Activated CD8-positive, alpha-beta memory T cell treated with anti-CD3 and anti-CD28 coated beads, Interleukin-2, amount 50 U/mL, for 24 hours (primary cell): ENCODE measurements around the gene CLEC18A.
"Not testable (repeated sequence)": the region's sequence is repeated elsewhere in the genome, so short reads cannot be mapped to it uniquely, and the experiment has no call there.

ENCODE experiments used
- DNase-seq: peaks from one replicate; pipeline ENCODE4 v3.0.0-alpha.2; 2020; ENCODE audit errors: extremely low read depth

Gene CLEC18A

DNA sequence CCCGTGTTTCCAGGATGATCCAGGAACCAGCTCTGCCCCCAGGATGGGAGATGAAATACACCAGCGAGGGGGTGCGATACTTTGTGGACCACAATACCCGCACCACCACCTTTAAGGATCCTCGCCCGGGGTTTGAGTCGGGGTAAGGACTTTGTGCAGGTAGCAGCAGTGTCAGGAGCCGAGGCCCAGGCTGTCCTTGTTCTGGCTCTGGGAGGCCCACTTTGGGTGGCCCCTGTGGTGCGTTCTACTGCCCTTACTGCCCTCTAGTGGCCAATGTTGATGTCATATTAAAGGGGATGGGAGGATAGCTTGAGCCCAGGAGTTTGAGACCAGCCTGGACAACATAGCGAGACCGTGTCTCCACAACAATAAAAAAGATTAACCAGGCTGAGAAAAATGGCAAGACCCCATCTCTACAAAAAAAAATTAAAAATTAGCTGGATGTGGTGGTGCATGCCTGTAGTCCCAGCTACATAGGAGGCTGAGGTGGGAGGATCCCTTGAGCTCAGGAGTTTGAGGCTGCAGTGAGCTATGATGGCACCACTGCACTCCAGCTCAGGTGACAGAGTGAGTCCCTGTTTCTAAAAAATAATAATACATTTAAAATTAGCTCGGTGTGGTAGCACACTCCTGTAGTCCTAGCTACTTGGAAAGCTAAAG is 20.9 kb upstream of the CLEC18A start:
- no peak for DNase-seq

DNA sequence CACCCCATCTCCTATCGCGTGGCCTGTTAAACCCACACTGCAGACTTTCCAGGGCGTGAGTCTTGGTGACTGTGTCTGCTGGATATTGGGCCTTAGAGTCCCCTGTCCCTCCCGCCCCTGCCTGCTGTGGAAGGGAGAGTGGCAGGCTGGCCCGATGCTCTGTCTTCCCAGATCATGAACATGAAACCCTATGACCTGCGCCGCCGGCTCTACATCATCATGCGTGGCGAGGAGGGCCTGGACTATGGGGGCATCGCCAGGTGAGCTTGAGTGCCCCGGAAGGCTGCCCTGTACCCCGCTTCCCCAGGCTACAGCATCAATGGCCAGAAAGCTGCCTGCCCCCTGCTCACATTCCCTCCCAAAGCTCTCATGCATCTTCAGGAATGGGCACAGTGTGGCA is 19.5 kb upstream of the CLEC18A start:
- DNase-seq, result no peak

- no peak for DNase-seq
Observed at GRCh38 chr16:69932228-69932627, 18.9 kb upstream of the CLEC18A start.

GRCh38 chr16:69932691-69933392 is 18.3 kb upstream of the CLEC18A start:
- no peak for DNase-seq

GRCh38 chr16:69934044-69934443 is 17.1 kb upstream of the CLEC18A start:
- no peak for DNase-seq

DNA sequence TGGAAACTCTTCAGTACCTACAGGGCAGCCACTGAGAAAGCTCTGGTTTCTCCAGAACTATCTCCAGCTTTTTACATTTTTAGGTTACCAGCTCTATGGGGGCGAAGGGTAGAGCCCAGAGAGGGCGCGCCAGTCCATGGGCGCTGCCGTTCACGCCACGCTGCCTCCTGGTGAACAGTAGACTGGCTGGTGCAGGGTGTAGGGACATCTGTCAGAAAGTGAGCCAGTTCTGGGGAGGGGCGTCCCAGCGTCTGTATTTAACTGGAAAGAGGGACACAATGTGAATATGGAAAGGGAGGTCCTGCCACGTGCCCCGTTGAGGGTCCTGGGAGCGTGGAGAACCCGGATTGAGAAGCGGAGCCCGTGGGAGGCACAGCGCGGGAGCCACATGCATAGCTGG is 16.4 kb upstream of the CLEC18A start:
- DNase-seq, result no peak

DNA sequence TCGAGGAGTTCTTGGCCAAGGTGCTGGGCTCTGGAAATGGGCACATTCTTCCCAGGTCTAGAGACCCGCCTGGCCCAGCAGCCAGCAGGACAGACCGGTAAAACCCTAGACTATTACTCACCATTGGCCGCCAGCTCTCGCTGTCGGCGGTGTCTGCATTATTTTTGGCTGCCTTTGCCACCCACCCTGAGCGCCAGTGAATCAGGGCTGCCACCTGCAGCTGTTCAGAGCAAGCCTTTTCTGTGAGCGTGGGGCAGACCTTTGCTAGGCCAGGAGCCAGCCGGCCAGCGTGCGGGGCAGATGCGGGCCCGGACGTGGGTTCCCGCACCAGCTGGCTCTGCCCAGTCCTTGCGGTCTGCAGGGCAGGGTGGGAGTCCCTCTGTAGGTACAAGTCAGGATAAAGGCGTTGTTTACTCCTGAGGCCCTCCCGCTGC is 15.8 kb upstream of the CLEC18A start:
- DNase-seq, result no peak

- DNase-seq, result no peak
Observed at GRCh38 chr16:69935740-69936139, 15.4 kb upstream of the CLEC18A start.

DNA sequence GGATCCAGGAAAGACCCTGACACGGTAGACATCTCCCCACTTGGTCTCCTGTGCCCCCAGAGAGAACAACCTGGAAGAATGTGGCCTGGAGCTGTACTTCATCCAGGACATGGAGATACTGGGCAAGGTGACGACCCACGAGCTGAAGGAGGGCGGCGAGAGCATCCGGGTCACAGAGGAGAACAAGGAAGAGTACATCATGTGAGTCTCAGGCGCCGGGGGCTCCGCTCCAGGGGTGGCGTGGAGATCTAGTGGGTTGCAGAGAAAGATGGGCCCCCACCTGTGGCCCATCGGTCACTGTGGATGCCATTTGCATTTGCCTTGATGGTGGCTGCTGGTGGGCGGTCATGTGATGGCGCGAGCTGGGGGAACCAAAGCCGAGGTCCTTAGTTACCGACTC is 14.9 kb upstream of the CLEC18A start:
- DNase-seq, result no peak

DNA sequence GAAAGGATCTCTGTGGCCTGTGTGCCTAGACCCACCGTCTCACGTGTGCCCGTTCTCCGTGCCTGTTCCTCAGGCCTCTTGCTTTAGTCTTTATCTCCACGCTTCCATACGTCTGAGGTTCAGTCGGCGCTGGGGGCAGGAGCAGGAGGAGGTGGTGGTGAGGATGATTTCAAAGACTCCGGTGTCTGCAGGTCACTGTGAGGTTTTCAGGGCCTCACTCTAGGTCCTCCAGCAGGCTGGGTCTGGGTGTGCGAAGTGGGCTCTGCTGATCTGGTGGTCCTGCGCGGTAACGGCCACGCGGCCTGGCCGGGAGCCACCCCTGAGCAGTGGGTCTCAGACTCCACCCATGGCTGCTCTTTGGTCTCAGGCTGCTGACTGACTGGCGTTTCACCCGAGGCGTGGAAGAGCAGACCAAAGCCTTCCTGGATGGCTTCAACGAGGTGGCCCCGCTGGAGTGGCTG is 14.4 kb upstream of the CLEC18A start:
- no peak for DNase-seq

GRCh38 chr16:69937465-69937951 is 13.6 kb upstream of the CLEC18A start:
- DNase-seq, result no peak

- no peak for DNase-seq
Observed at GRCh38 chr16:69938981-69939820, 11.9 kb upstream of the CLEC18A start.

GRCh38 chr16:69939821-69940585 is 11.1 kb upstream of the CLEC18A start:
- DNase-seq, result no peak

DNA sequence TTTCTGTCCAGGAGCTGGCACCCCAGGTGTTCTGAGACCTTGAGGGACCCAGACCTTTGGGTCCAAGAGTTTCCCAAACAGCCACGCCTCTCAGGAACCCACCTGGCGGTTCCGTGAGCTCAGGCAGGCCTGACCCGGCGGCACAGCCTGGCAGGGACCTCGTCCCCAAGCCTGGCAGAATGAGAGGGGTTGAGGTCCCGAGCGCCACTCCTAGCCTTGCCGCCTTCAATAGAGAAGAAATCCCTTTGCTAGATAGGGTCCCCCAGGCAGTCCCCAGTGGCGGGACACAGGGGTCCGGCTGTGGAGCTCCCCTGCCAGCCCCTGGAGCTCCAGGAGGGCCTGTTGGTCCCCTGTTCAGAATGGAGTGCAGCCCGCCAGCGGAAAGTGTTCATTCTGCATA is 10.5 kb upstream of the CLEC18A start:
- no peak for DNase-seq

GRCh38 chr16:69941251-69942098 is 9.7 kb upstream of the CLEC18A start:
- no peak for DNase-seq

GRCh38 chr16:69942099-69942491 is 9.0 kb upstream of the CLEC18A start:
- no peak for DNase-seq

- no peak for DNase-seq
Observed at GRCh38 chr16:69942627-69943170, 8.4 kb upstream of the CLEC18A start.

DNA sequence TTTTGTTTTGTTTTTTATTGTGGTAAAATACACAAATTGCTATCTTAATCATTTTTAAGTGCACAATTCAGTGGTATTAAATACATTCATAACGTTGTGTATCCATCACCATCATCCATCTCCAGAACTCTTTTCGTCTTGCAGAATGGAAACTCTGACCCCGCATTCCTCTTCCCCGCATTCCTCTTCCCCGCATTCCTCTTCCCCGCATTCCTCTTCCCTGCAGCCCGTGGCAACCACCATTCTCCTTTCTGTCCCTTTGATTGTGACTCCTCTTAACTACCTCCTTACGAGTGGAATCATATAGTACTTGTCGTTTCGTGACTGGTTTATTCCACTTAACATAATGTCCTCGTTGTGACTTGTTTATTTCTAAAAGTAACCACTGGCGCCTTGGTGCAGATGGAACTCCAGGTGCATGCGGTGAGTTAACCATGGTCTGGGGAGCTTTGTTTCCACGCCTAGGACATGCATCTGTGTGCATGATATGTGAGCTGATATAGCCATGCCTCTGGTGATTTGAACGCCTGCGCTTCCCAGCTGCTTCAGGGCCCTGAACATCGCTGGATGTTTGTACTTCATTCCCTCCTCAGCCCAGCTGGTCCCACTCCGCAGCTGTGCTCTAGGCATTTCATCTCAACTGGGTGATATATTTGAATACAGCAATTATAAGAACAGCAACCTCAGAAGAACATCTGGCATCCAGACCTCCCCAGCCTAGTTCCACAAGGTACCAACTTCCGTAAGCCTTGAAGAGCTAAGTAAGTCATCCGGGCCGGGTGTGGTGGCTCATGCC is 7.7 kb upstream of the CLEC18A start:
- not testable (repeated sequence) for DNase-seq

GRCh38 chr16:69950411-69950810 is 723 bp upstream of the CLEC18A start:
- DNase-seq, result not testable (repeated sequence)

GRCh38 chr16:69951672-69952031 is 518 bp downstream of the CLEC18A start:
- not testable (repeated sequence) for DNase-seq
